Measurements from ENCODE around the gene LNX2. TPM values are rescaled to one million over a fixed set of nuclear protein-coding genes. Genes with fewer than 3 reads are reported as not detected.

LNX2 gene
- total RNA-seq, 1 experiment from 2014 or later: 8.1 TPM

DNA sequence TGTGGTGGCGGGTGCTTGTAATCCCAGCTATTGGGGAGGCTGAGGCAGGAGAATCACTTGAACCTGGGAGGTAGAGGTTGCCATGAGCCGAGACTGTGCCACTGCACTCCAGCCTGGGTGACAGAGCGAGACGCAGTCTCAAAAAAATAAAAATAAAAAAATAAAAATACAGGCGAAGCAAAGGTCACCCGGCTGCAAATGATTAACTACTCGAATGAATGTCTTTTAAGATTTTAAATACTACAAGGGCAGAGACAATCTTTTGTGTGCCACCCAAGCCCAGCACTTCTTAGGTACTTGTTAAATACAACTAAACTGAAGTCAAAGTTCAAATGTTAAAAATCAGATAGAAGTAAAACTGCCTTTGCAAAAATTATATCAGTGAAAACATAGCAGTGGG is 6.7 kb downstream of the LNX2 start:
- no peak overlapping the region for H3K4me3 ChIP-seq
- H3K36me3 ChIP-seq: no peaks in the 10 kb centered on the region; the same call in 1 of the 2 replicates
- no peak overlapping the region for H3K27ac ChIP-seq

DNA sequence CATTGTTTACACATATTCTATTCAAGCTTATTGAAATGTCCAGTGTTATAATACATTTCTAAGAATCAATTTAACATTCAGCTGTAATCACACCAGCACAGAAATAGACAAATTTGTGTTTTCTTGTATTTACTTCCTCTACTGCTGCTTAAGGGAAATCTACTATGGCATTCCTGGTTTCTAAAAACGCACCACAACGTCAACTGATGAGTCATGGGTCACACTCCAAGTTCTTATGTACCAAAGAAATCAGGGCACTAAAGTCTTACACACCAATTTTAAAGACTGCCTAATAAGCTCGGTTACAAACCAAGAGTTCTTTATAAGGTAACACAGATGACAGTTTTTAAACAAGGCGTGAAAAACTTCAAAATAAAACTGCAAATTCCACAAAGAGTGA is 13.2 kb downstream of the LNX2 start:
- H3K27ac ChIP-seq: no peak overlapping the region; the same call in 1 of the 2 replicates
- H3K4me3 ChIP-seq: no peak overlapping the region
- DNase-seq (ENCODE audit: low read depth in 1 of 2, low spot score in 2 of 2): peak in 1 of 2 experiments; percentile 30
- peaks cover 9% of the 10 kb centered on the region for H3K4me1 ChIP-seq (replicated peaks)
- H3K27me3 ChIP-seq (replicated peaks): no peaks in the 10 kb centered on the region
- H3K36me3 ChIP-seq: no peaks in the 10 kb centered on the region
- H3K9me3 ChIP-seq (replicated peaks): no peaks in the 10 kb centered on the region

More for the DNA sequence above, 6.7 kb downstream of the LNX2 start:
- no peak for DNase-seq (ENCODE audit: low read depth in 1 of 2, low spot score in 2 of 2)
- Histone ChIP-seq H3K27me3 (replicated peaks) (no peaks in the 10 kb centered on the region), H3K9me3 (replicated peaks) (no peaks in the 10 kb centered on the region), H3K4me1 (replicated peaks) (no peaks in the 10 kb centered on the region)

DNA sequence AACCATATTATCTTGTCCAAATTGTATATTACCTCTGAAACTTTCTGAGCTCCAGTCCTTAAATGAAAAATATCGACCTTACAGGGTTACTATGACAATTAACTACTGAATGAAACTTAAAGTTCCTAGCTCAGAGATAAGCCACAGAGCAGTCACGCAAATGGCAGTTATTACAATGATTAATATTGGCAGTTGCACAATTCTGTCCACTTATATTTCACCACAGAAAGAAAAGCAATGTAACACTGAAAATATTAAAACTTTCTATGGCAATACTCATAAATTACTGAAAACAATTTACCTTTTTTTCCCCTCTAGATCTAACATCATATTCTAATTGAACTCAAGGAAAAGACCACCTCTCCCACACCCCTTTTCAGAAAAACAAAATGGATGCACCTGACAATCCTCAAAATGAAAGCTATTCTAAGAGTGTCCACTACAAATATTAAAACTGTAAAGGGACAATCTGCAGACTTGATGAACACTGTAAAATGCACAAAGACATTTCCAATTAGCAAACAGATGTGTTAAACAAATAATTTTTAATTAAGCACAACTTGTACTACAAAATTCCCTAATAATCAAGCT is 14.6 kb downstream of the LNX2 start:
- H3K4me1 ChIP-seq (replicated peaks): peaks cover 9% of the 10 kb centered on the region
- no peak for DNase-seq (ENCODE audit: low read depth in 1 of 2, low spot score in 2 of 2)
- H3K9me3 ChIP-seq (replicated peaks): no peaks in the 10 kb centered on the region
- no peaks in the 10 kb centered on the region for H3K36me3 ChIP-seq
- H3K27ac ChIP-seq: no peak overlapping the region
- H3K27me3 ChIP-seq (replicated peaks): no peaks in the 10 kb centered on the region
- H3K4me3 ChIP-seq: no peak overlapping the region

DNA sequence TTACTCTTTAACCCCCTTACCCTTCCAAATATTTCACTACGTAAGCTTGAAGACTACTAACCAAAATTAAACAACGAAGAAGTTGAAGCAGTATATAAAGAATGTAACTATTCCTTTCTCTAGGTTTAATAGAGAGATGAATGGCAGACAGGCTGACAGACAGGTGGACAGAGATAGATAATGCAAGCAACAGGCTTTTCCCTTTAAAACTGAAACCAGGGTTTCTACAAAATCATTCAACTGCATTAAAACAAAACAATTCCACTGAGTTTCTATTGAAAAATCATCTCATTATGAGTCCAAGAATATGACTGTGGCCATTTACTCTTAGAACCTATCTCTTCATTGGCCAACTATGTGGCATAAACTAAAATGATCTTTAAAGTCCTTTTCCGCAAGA is 15.2 kb downstream of the LNX2 start:
- peaks cover 14% of the 10 kb centered on the region for H3K4me1 ChIP-seq (replicated peaks)
- no peak overlapping the region for H3K4me3 ChIP-seq
- no peaks in the 10 kb centered on the region for H3K9me3 ChIP-seq (replicated peaks)
- no peak overlapping the region for H3K27ac ChIP-seq
- DNase-seq (ENCODE audit: low read depth in 1 of 2, low spot score in 2 of 2): no peak
- no peaks in the 10 kb centered on the region for H3K36me3 ChIP-seq
- no peaks in the 10 kb centered on the region for H3K27me3 ChIP-seq (replicated peaks)

DNA sequence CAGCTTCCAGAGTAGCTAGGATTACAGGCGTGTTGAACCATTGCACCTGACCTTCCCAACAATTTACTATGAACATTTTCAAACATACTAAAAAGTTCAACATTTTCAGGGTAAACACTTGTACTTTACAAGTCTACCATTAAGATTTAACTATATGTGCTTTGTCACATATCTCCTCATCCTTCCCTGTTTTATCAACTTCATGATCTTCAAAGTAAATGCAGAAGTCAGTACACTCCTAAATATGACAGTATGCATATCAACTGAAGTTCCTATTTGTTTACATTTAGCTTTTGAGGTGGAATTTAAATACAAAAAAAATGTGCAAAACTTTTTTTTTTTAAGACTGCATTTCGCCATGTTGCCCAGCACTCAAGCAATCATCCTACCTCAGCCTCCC is 18.5 kb downstream of the LNX2 start:
- Histone ChIP-seq H3K36me3 (no peaks in the 10 kb centered on the region), H3K9me3 (replicated peaks) (no peaks in the 10 kb centered on the region), H3K4me1 (replicated peaks) (peaks cover 16% of the 10 kb centered on the region), H3K4me3 (no peak overlapping the region), H3K27me3 (replicated peaks) (no peaks in the 10 kb centered on the region), H3K27ac (no peak overlapping the region)
- no peak for DNase-seq (ENCODE audit: low read depth in 1 of 2, low spot score in 2 of 2)

DNA sequence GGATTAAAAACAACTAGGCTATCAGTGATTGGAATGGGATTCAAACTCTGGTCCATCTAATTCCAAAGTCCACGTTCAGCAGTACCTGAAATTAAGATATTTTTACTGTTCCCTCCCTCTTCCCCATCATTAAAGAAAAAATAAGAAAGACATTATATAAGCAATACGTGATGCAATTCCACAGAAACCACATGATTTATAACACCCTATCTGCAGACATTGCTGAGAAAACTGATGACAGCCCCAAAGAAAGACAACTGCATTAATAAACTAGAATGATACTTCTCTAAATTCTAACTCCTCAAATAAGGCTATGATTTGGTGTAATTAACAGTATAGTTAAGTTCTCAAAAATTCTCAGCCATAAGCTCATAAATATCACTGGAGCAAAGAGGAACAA is 19.1 kb downstream of the LNX2 start:
- no peak for DNase-seq (ENCODE audit: low read depth in 1 of 2, low spot score in 2 of 2)
- no peaks in the 10 kb centered on the region for H3K36me3 ChIP-seq
- no peak overlapping the region for H3K4me3 ChIP-seq
- H3K9me3 ChIP-seq (replicated peaks): no peaks in the 10 kb centered on the region
- H3K27ac ChIP-seq: no peak overlapping the region
- peaks cover 16% of the 10 kb centered on the region for H3K4me1 ChIP-seq (replicated peaks)
- H3K27me3 ChIP-seq (replicated peaks): no peaks in the 10 kb centered on the region

DNA sequence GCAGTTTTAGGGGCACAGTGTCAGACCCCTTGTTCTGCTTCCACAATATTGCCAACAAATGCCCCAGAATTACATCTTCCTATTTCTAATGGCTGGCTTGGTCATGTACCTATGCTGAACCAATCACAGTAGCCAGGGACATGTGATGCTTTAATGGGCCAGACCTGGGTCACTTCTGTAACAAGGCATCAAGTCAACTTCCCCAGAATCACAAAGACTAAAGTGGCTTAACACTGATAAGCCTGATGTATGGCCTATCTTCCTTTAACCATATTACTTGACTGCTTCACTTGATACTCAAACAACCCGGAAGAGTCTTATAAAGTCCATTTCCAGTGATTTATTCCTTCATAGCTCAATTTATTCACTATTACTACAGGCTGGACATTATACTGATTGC is 19.6 kb downstream of the LNX2 start:
- no peak overlapping the region for H3K27ac ChIP-seq
- no peaks in the 10 kb centered on the region for H3K27me3 ChIP-seq (replicated peaks)
- DNase-seq (ENCODE audit: low read depth in 1 of 2, low spot score in 2 of 2): no peak
- peaks cover 16% of the 10 kb centered on the region for H3K4me1 ChIP-seq (replicated peaks)
- no peak overlapping the region for H3K4me3 ChIP-seq
- no peaks in the 10 kb centered on the region for H3K9me3 ChIP-seq (replicated peaks)
- H3K36me3 ChIP-seq: no peaks in the 10 kb centered on the region

DNA sequence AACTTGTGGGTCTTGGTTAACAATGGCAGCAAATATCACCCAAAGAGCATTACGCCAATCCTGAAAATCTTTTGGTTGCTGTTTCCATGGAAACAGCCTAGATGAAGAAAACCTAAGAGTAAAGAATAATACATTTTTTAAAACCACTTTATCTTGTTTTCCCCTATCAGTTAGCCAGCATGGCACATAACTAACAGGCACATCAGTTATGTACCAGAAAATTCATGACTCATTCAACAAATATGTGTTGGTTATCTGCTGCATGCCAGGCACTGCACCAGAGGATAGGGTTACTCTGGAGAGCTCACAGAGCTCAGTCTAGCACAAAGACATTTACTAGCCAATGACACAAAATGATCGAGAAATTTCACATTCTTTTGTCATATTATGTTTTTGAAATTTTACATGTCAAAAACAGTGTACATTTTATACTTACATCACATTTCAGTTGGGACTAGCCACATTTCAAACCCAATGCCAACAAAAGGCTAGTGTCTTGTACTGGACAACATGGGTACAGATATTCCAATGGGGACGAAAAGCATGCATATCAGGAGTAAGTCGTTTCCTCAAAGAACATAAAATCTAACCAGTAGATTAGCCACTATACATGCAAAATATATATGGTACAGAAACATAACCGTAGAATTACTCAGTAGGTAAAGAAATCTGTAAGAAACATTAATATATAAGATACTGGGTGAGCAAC is 20.3 kb downstream of the LNX2 start:
- H3K27ac ChIP-seq: peak overlapping the region; percentile 43
- no peaks in the 10 kb centered on the region for H3K27me3 ChIP-seq (replicated peaks)
- H3K9me3 ChIP-seq (replicated peaks): no peaks in the 10 kb centered on the region
- DNase-seq (ENCODE audit: low read depth in 1 of 2, low spot score in 2 of 2): peak; percentile 44 to 53
- no peaks in the 10 kb centered on the region for H3K36me3 ChIP-seq
- no peak overlapping the region for H3K4me3 ChIP-seq
- peaks cover 20% of the 10 kb centered on the region for H3K4me1 ChIP-seq (replicated peaks)

DNA sequence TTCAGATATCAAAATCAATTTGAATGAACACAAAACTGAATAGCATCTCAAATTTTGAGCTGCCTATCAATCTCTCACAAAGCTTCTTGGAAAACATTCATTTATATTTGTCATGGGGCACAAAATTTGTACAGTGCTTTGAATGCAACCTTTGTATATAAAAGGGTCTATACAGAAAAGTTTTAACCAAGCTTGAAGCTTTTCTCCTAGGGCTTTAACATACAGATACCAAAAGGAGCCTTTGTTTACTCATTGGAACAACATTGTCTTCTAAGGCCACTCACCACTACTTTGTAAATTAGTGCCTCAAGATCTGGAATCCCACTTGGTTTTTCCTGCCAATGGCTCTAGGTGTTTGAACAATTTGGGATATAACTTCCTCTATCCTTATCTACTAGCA is 21.2 kb downstream of the LNX2 start:
- Histone ChIP-seq H3K36me3 (no peaks in the 10 kb centered on the region), H3K27ac (peak overlapping the region; percentile 43; the same call in 1 of the 2 replicates), H3K9me3 (replicated peaks) (no peaks in the 10 kb centered on the region), H3K4me3 (no peak overlapping the region), H3K27me3 (replicated peaks) (no peaks in the 10 kb centered on the region), H3K4me1 (replicated peaks) (peaks cover 20% of the 10 kb centered on the region)
- DNase-seq (ENCODE audit: low read depth in 1 of 2, low spot score in 2 of 2): no peak

DNA sequence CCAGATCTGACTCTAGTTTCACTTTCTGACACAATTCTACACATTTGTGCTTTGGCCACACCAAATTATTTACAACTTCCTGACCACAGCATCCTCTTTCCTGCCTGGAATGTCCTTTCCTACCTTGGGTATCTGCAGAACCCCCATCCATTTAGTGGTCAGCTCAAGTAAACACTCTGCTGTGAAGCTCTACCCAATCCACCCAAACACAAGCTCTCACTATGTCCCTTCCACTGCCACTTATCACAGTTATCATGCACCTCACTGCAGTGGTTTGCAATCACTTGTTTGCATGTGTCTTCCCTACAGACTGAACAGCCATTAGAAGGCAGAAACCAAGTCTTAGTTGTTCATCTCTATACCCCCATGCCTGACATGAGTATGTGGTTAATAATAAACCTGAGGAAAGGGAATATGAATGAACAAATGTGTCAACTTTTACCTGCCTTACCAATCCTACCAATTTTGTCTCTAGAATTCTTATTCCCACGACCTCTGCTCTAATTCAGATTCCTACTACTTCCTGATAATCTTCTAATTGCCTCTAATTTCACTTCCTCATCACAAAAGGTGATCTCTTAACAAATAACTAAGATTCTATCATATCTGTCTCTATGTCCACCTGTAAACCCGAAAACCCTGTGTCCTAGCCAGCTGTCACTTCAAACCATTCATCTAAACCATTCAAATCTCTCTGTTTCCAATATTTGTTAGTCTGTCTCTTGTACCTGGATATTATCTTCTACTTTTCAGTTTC is 25.1 kb downstream of the LNX2 start:
- Histone ChIP-seq H3K36me3 (no peaks in the 10 kb centered on the region), H3K27me3 (replicated peaks) (no peaks in the 10 kb centered on the region), H3K4me3 (no peak overlapping the region), H3K4me1 (replicated peaks) (peaks cover 16% of the 10 kb centered on the region), H3K9me3 (replicated peaks) (no peaks in the 10 kb centered on the region), H3K27ac (no peak overlapping the region)
- no peak for DNase-seq (ENCODE audit: low read depth in 1 of 2, low spot score in 2 of 2)

DNA sequence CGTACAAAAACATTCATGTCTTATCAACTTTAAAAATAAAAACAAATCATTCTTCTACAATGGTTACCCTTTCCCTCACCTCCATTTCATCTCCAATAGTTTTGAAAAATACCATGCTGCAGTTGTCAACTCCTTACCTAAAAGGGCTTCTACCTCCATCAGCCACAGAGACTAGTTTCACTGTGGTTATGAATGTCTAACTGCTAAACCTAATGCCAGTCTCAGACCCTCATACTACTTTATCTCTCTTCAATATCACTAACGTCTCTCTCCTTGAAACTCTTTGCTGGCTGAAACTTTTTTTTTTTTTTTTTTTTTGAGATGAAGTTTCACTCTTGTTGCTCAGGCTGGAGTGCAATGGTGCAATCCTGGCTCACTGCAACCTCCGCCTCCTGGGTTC is 27.1 kb downstream of the LNX2 start:
- H3K9me3 ChIP-seq (replicated peaks): no peaks in the 10 kb centered on the region
- no peak overlapping the region for H3K4me3 ChIP-seq
- no peak for DNase-seq (ENCODE audit: low read depth in 1 of 2, low spot score in 2 of 2)
- H3K4me1 ChIP-seq (replicated peaks): peaks cover 4% of the 10 kb centered on the region; the same call in 1 of the 2 replicates
- H3K27me3 ChIP-seq (replicated peaks): no peaks in the 10 kb centered on the region
- H3K36me3 ChIP-seq: no peaks in the 10 kb centered on the region
- no peak overlapping the region for H3K27ac ChIP-seq

DNA sequence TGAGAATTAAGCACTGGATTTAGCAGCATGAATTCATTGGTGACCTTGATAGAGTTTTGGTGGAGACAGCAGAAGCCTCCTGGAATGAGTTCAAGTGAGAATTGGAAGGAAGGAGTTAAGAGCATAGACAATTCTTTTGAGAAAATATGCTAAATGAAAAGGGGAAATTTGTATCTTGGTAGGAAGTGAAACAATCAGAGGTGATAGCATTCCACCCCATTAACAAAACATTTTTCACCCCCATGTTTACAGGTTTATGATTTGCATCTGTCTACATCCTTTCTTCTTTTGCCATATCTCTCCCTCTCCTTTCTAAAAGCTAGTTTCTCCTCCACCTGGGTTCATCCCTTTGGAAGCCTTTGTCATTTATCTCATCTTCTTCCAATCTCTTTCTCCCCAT is 27.5 kb downstream of the LNX2 start:
- DNase-seq (ENCODE audit: low read depth in 1 of 2, low spot score in 2 of 2): no peak
- Histone ChIP-seq H3K36me3 (no peaks in the 10 kb centered on the region), H3K9me3 (replicated peaks) (no peaks in the 10 kb centered on the region), H3K4me1 (replicated peaks) (peaks cover 4% of the 10 kb centered on the region; the same call in 1 of the 2 replicates), H3K27me3 (replicated peaks) (no peaks in the 10 kb centered on the region), H3K4me3 (no peak overlapping the region), H3K27ac (no peak overlapping the region)

DNA sequence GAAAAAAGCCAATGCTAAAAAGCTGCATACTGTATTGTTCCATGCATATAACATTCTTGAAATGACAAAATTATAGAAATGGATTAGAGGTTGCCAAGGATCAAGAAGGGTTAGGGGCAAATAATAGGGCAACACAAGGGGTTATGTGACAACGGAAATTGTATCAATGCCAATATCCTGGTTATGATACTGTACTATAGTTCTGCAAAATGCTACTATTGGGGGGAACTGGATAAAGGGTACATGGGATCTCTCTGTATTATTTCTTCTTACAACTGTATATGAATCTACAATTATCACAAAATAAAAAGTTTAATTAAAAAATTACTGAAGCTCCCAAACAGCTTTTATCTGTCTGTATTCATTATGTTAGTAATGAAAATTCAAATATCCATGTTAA is 31.9 kb downstream of the LNX2 start:
- Histone ChIP-seq H3K4me1 (replicated peaks) (peaks cover 8% of the 10 kb centered on the region), H3K27me3 (replicated peaks) (no peaks in the 10 kb centered on the region), H3K4me3 (no peak overlapping the region), H3K9me3 (replicated peaks) (no peaks in the 10 kb centered on the region), H3K36me3 (no peaks in the 10 kb centered on the region), H3K27ac (no peak overlapping the region)
- no peak for DNase-seq (ENCODE audit: low read depth in 1 of 2, low spot score in 2 of 2)

DNA sequence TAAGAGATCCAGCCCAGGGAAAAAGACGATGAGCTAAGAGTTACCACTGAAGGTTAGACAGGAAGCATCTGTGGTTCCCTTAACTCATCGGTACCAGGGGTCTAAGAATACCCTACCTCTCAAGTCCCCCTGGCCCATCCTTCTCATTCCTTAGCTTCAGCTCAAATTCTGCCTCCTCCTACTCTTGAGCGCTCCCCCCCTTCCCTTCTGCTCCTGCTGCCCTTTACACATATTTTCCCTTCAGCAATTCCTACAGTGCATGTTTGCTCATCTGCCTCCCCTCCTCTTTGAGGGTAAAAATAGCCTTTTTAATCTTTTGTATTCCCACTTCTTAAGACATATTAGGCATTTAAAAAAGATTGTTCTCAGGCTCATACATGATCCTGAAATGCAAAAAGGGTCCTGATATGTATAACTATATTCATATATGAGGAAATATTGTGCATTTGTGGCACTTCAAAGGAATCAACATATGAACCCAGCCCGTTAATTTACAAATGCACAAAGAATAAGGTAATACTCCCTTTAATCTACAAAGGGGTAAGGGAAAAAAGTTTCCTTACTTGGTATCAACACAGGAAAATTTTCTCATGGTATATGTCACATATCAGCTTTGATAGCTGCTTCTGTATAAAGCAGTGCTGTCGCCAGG is 33.1 kb downstream of the LNX2 start:
- Histone ChIP-seq H3K27ac (no peak overlapping the region), H3K4me3 (no peak overlapping the region)

More for the DNA sequence above, 33.1 kb downstream of the LNX2 start:
- Histone ChIP-seq H3K9me3 (replicated peaks) (no peaks in the 10 kb centered on the region), H3K4me1 (replicated peaks) (peaks cover 10% of the 10 kb centered on the region), H3K27me3 (replicated peaks) (no peaks in the 10 kb centered on the region), H3K36me3 (no peaks in the 10 kb centered on the region)
- no peak for DNase-seq (ENCODE audit: low read depth in 1 of 2, low spot score in 2 of 2)
